ENCODE data around the gene SH2B3. TPM values are rescaled to one million over a fixed set of nuclear protein-coding genes. Genes with fewer than 3 reads are reported as not detected.
"Not testable (repeated sequence)": the region's sequence is repeated elsewhere in the genome, so short reads cannot be mapped to it uniquely, and the experiment has no call there.

SH2B3 gene
- total RNA-seq, 4 donors from 2014 or later: 3.3 to 16.2 (median 5.6) TPM

DNA sequence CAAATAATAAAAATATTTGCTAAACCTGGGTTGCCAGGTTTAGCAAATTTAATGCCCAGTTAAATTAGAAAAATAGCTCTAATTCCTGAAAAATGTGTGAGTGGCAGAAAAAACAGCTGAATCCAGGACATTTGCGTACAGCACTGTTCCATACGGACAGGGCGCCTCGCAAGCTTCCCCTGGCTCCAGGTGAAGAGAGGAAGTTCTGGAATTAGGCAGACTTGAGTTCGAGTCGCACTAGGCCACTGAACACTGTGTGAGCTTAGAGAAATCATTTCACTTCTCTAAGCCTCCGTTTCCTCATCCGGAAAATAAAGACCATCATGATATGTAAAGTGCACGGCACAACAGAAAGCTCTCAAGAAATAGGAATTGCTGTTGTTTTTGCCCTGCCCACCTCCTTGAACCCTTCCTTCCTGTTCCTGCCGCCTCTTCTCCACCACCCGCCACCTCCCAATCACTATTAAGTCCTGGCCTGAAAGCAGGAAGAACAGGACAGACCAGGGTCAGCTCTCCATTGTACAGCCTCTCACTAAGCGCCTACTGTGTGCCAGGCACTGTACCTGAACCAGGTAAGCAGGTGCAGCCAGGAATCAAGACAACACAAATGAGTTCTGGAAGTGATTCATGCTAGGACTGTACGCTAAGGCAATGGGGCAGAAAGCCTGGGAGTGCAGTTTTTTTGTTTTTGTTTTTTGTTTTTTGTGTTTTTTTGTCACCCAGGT lies 36.1 kb upstream of the SH2B3 start:
- TF ChIP-seq POLR2A (IDR thresholded peaks at IDR 0.05): no peak
- TF ChIP-seq, protein P1, sequence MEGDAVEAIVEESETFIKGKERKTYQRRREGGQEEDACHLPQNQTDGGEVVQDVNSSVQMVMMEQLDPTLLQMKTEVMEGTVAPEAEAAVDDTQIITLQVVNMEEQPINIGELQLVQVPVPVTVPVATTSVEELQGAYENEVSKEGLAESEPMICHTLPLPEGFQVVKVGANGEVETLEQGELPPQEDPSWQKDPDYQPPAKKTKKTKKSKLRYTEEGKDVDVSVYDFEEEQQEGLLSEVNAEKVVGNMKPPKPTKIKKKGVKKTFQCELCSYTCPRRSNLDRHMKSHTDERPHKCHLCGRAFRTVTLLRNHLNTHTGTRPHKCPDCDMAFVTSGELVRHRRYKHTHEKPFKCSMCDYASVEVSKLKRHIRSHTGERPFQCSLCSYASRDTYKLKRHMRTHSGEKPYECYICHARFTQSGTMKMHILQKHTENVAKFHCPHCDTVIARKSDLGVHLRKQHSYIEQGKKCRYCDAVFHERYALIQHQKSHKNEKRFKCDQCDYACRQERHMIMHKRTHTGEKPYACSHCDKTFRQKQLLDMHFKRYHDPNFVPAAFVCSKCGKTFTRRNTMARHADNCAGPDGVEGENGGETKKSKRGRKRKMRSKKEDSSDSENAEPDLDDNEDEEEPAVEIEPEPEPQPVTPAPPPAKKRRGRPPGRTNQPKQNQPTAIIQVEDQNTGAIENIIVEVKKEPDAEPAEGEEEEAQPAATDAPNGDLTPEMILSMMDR (IDR thresholded peaks at IDR 0.05): no peak
- intact Hi-C loops (cut with DNase I): no loop called here

DNA sequence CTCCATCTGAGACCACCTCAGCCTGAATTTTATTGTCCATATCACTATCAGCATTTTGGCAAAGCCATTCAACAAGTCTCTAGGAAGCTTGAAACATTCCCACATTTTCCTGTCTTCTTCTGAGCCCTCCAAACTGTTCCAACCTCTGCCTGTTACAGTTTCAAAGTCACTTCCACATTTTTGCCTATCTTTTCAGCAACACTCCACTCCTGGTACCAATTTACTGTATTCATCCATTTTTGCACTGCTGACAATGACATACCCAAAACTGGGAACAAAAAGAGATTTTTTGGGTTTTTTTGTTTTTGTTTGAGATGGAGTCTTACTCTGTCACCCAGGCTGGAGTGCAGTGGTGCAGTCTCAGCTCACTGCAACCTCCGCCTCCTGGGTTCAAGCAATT lies 32.5 kb upstream of the SH2B3 start:
- DNase-seq; H3K27me3 ChIP-seq; intact Hi-C loops (cut with DNase I); H3K27ac ChIP-seq; H3K36me3 ChIP-seq; H3K9me3 ChIP-seq; H3K4me3 ChIP-seq: not testable (repeated sequence)
- 100% methylated on average over 1 of the region's 1 CpG for WGBS, 2 donors
- H3K4me1 ChIP-seq: peaks cover 6 to 19% (median 7%) of the 10 kb centered on the region in 3 donors

More for the DNA sequence above, 36.1 kb upstream of the SH2B3 start:
- Histone ChIP-seq H3K9me3 (no peaks in the 10 kb centered on the region), H3K27ac (peak overlapping the region in 3 of 4 donors; percentile 12 to 79 (median 47)), H3K4me3 (peak overlapping the region; percentile 73 to 92 (median 82)), H3K36me3 (peaks cover 0 to 19% (median 0%) of the 10 kb centered on the region in 3 donors), H3K4me1 (peaks cover 19 to 32% (median 21%) of the 10 kb centered on the region in 3 donors), H3K27me3 (no peaks in the 10 kb centered on the region)
- no peak for DNase-seq
- 35 to 38% methylated on average over 13 of the region's 13 CpGs for WGBS, 2 donors

DNA sequence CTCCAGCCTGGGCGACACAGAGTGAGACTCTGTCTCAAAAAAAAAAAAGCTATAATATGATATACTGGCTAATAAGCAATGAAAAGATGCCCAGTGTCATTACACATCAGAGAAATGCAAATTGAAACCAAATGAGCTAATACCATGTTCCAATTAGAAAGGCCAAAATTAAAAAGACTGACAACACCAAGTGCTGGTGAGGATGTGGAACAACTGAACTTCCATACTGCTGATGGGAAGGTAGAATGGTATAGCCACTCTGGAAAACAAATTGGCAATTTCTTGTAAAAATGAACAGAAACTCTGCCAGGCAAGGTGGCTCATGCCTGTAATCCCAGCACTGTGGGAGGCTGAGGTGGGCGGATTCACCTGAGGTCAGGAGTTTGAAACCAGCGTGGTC lies 28.3 kb upstream of the SH2B3 start:
- Histone ChIP-seq H3K9me3 (peaks cover 0 to 6% (median 0%) of the 10 kb centered on the region in 3 donors), H3K4me3 (no peak overlapping the region), H3K4me1 (no peaks in the 10 kb centered on the region), H3K27ac (no peak overlapping the region), H3K27me3 (peaks cover 0 to 3% (median 0%) of the 10 kb centered on the region in 4 donors), H3K36me3 (no peaks in the 10 kb centered on the region)
- DNase-seq: no peak
- WGBS, 2 donors: 78 to 92% methylated on average over 3 of the region's 3 CpGs
- TF ChIP-seq, protein P1 (IDR thresholded peaks at IDR 0.05): no peak
- no peak for TF ChIP-seq POLR2A (IDR thresholded peaks at IDR 0.05)
- intact Hi-C loops (cut with DNase I): no loop called here

DNA sequence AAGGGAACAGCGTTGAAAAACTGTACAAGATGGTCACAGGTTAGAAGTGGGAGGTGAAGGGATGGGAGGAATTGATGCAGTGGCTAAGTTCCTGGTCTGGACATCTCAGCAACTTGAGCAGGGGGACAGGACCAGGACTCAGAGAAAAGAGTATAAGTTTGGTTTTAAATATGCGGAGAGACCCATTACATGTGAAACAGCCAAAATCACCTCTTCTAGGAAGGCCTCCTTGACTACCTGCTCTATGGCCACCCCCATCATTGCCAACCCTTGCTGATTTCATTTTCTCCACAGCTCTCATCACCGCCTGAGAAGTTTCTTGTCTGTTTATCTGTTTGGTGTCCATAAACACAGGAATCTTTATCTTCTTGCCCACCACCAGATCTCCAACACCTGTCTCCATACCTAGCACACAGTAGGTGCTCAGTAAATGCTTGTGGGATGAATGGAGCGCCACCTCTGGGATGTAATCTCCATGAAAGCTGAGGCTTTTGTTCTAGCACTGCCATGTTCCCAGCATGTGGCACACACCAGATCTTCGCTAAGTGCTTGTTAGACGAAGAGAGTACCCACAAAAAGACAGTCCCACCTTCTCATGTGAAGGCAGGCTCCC lies 25.7 kb upstream of the SH2B3 start:
- no peak for TF ChIP-seq POLR2A (IDR thresholded peaks at IDR 0.05)
- TF ChIP-seq, protein P1 (IDR thresholded peaks at IDR 0.05): no peak
- Histone ChIP-seq H3K27me3 (peaks cover 0 to 3% (median 0%) of the 10 kb centered on the region in 4 donors), H3K36me3 (no peaks in the 10 kb centered on the region), H3K4me3 (no peak overlapping the region), H3K9me3 (peaks cover 0 to 6% (median 0%) of the 10 kb centered on the region in 3 donors), H3K27ac (no peak overlapping the region), H3K4me1 (no peaks in the 10 kb centered on the region)
- no peak for DNase-seq
- 87 to 89% methylated on average over 6 of the region's 6 CpGs for WGBS, 2 donors
- intact Hi-C loops (cut with DNase I): no loop called here

DNA sequence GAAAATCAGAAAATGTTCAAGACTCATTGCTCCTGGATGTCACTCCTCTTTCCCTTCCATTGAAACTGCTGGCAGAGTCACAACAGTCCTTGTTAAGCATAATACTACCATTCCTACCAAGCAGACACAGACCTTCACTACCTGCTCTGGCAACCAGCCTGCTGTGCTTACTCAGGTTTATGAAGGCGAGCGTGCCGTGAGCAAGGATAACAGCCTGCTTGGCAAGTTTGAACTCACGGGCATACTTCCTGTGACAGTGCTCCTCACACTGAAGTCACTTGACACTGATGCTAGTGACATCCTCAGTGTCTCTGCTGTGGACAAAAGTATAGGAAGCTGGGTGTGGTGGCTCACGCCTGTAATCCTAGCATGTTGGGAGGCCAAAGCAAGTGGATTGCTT lies 21.1 kb upstream of the SH2B3 start:
- intact Hi-C loops (cut with DNase I): no loop called here
- no peak overlapping the region for H3K4me3 ChIP-seq
- H3K27me3 ChIP-seq: peaks cover 0 to 19% (median 0%) of the 10 kb centered on the region in 4 donors
- no peaks in the 10 kb centered on the region for H3K9me3 ChIP-seq
- TF ChIP-seq, protein P1 (IDR thresholded peaks at IDR 0.05): no peak
- no peak for TF ChIP-seq POLR2A (IDR thresholded peaks at IDR 0.05)
- H3K27ac ChIP-seq: no peak overlapping the region
- 46 to 77% methylated on average over 4 to 5 of the region's 5 CpGs for WGBS, 2 donors
- H3K4me1 ChIP-seq: no peaks in the 10 kb centered on the region
- no peak for DNase-seq
- no peaks in the 10 kb centered on the region for H3K36me3 ChIP-seq

Data from esophagus squamous epithelium (tissue), 5 donors.